Stomach smooth muscle (tissue), 2 donors: Measurements from ENCODE around the gene PEPD.

Source experiments
- H3K27ac ChIP-seq: one replicate; pipeline ENCODE4 v1.7.0; 2013; ENCODE audit warnings: mild to moderate bottlenecking, low read length, inconsistent platforms
- H3K27me3 ChIP-seq, 2 donors: one replicate each; pipeline ENCODE4 v1.7.0; 2013; ENCODE audit warnings: low read length in 2 of 2; ENCODE audit not compliant: insufficient read depth in 2 of 2, control insufficient read depth in 1 of 2
- H3K36me3 ChIP-seq, 2 donors: one replicate each; pipeline ENCODE4 v1.7.0; 2013; ENCODE audit warnings: low read length in 2 of 2; ENCODE audit not compliant: control insufficient read depth in 2 of 2, insufficient read depth in 2 of 2
- H3K4me1 ChIP-seq: one replicate; pipeline ENCODE4 v1.7.0; 2013; ENCODE audit warnings: low read length; ENCODE audit not compliant: control insufficient read depth, insufficient read depth
- H3K4me3 ChIP-seq, 2 donors: one replicate each; pipeline ENCODE4 v1.7.0; 2013; ENCODE audit warnings: low read length in 2 of 2
- H3K9ac ChIP-seq, 2 donors: one replicate each; pipeline ENCODE4 v1.7.0; 2013; ENCODE audit warnings: low read length in 2 of 2, mild to moderate bottlenecking in 1 of 2
- H3K9me3 ChIP-seq, 2 donors: one replicate each; pipeline ENCODE4 v1.7.0; 2013; ENCODE audit warnings: low read length in 2 of 2; ENCODE audit not compliant: control insufficient read depth in 2 of 2
- donor health status: healthy.
- donor health status: Pancreatic carcinoma.

Gene PEPD

DNA sequence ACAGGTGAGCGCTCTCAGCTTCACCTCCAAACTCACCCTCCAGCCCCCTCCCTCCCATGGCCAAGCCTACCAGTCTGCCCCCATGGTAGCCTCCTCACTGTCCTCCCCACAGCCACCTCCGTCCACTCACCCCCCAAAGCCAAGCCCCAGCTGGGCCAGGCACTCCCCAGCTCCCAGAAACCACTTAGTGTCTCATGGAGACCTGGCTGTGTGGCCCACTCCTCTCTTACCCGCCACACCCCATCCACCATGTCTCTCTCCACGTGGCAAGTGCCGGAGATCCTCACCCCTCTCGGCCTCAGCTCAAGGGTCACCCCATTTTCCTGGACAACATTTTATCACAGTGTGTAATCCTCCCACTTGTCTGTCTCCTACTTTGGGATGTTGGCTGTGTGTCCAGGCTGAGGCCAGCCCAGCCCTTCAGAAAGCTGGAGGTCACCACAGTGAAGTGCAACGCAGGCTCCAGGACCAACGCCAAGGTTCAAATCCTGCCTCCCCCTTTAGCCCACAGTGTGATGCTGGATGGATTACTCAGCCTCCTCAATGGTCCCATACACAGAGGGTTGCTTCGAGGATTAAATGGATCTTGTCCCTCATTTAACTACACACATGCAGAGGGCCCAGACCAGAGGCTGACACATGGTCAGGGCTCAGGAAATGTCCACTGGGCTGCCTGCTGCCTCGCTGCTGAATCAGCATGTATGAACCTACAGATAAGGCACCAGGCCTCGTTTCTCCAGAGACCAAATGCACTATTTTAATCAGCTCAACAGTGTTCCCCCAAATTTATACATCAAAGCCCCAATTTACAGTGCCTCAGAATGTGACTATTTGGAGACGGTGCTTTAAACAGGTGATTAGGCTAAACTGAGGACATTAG lies 76.8 kb downstream of the PEPD start:
- Histone ChIP-seq H3K27ac (no peak overlapping the region), H3K4me1 (no peaks in the 10 kb centered on the region), H3K9ac (no peak overlapping the region), H3K4me3 (no peak overlapping the region), H3K9me3 (no peaks in the 10 kb centered on the region), H3K36me3 (peaks cover 6 to 8% of the 10 kb centered on the region in 2 donors), H3K27me3 (no peaks in the 10 kb centered on the region)

DNA sequence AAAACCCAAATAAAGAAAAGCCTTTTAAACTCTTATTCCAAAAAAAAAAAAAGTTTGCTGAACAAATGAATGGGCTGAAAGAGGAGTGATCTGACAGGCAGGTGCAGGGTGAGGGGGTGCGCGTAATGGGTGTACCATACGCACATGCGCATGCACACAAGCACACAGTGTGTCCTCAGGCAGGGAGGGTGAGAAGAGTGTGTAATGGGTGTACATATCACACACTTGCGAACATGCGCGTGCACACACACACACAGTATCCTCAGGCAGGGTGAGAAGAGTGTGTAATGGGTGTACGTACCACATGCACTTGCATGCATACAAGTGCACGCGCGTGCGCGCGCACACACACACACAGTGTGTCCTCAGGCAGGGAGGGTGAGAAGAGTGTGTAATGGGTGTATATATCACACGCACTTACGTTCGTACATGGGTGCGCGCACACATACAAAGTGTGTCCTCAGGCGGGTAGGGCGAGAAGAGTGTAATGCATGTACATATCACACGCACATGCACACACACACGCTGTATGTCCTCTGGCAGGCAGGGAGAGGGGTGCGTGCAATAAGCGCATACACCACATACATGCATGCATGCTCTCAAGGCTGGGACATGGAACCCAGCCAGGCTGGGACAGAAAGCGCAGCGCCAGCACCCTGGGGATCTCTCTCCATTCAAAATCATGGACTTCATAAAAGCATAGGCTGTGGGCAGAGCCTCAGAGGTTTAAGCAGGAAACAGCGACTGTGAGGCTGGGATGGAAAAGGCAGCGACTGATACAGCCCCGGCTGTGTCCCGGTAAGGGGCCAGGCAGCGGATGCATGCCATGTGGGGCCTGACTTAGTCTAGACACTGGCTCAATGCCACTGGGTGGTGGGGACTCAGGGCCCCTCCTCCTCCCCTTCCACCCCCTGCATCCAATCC lies 77.7 kb downstream of the PEPD start:
- Histone ChIP-seq H3K9ac (no peak overlapping the region), H3K9me3 (no peaks in the 10 kb centered on the region), H3K4me1 (no peaks in the 10 kb centered on the region), H3K36me3 (peaks cover 4 to 5% of the 10 kb centered on the region in 2 donors), H3K27ac (no peak overlapping the region), H3K4me3 (no peak overlapping the region), H3K27me3 (no peaks in the 10 kb centered on the region)

DNA sequence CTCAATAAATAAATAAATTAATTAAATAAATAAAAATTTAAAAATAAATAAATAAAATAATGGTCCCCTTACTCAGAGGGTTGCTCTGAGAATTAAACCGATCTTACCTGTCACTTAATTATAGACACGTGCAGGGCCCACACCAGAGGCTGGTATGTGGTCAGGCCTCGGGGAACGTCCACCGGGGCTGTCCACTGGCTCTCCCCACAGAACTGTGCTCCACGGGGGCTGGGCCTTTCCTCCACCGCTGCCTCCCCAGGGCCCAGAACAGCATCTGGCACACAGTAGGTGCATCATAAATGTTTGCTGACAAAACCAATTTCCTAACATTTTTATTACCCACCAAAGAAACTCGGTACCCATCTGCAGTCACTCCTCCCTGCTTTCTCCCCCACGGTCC lies 78.9 kb downstream of the PEPD start:
- no peaks in the 10 kb centered on the region for H3K27me3 ChIP-seq
- H3K9ac ChIP-seq = no peak overlapping the region
- H3K4me1 ChIP-seq = no peaks in the 10 kb centered on the region
- H3K36me3 ChIP-seq = peaks cover 4 to 5% of the 10 kb centered on the region in 2 donors
- H3K27ac ChIP-seq = no peak overlapping the region
- H3K9me3 ChIP-seq = no peaks in the 10 kb centered on the region
- no peak overlapping the region for H3K4me3 ChIP-seq

DNA sequence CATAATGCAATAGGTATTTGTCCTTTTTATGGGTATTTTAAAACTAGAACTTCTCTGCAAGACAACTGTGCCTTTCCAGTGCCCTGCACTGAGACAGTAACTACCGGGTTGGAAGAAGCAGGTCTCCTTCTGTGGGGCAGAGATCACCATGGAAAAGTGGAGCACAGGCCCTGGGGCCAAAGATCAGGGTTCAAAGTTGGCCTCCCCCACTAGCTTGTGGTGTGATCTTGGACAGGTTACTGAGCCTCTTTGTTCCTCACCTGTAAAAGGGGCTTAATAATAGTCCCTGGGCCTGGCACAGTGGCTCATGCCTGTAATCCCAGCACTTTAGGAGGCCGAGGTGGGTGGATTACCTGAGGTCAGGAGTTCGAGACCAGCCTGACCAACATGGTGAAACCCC lies 79.8 kb downstream of the PEPD start:
- H3K9me3 ChIP-seq = no peaks in the 10 kb centered on the region
- no peak overlapping the region for H3K9ac ChIP-seq
- no peaks in the 10 kb centered on the region for H3K27me3 ChIP-seq
- H3K36me3 ChIP-seq = peaks cover 4 to 5% of the 10 kb centered on the region in 2 donors
- no peak overlapping the region for H3K4me3 ChIP-seq
- H3K27ac ChIP-seq = no peak overlapping the region
- no peaks in the 10 kb centered on the region for H3K4me1 ChIP-seq

DNA sequence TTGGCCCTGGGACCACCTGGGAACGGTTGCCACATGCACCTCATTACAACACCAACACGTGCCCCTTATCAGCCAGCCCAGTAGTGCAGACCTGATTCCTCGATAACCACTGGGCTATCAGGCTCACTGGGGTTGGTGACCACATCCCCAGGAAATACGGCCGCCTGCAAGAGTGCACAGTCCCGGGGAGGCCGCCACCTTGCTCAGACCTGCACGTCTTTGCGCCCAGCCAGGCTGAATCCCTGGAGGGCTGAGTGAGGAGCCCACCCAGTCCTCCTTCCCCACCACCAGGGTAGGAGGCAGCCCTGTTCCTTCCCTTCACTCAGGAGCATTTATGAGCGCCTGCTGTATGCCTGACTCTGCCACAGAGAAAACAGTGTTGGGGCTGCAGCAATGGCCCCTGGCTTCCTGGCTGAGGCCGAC lies 80.3 kb downstream of the PEPD start:
- Histone ChIP-seq H3K4me3 (no peak overlapping the region), H3K27ac (no peak overlapping the region), H3K4me1 (no peaks in the 10 kb centered on the region), H3K9ac (no peak overlapping the region), H3K36me3 (peaks cover 4 to 5% of the 10 kb centered on the region in 2 donors), H3K9me3 (no peaks in the 10 kb centered on the region), H3K27me3 (no peaks in the 10 kb centered on the region)

DNA sequence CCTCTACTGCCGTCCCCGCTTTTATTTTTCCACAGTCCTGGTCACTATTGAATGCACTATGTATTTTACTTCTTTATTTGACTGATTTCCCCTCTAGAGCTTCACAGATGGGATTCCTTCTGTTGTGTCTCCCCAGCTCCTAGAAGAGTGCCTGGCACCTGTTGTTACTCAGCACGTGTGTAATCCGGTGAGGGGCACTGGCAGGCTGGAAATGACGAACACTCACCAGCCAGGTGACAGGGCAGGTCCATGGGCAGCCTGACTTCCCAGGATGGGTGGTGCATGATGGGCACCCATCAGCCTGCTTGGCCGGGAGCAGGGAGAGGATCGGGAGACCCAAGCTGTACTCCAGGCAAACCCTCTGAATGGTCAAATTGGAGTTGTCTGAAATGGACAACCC lies 80.9 kb downstream of the PEPD start:
- Histone ChIP-seq H3K9me3 (no peaks in the 10 kb centered on the region), H3K36me3 (peaks cover 4 to 5% of the 10 kb centered on the region in 2 donors), H3K27me3 (no peaks in the 10 kb centered on the region), H3K9ac (no peak overlapping the region), H3K4me3 (no peak overlapping the region), H3K4me1 (no peaks in the 10 kb centered on the region), H3K27ac (no peak overlapping the region)

DNA sequence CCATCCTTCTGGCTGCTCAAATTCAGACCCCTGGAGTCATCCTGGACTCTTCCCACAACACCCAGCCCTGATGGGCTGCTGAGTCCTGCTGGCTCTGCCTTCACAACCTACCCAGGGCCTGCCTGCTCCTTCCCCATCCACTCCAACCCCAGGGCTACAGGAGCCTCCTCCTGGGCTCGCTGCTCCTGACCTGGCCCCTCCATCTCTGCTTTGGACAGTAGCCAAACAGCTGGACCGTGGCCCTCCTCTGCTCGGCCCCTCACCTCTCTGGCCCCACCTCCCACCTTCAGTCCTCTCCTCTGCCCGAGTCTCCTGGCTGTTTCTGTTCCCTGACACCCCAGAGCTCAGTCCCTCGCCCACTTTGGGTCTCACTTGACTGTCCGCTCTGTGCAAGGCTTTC lies 81.3 kb downstream of the PEPD start:
- Histone ChIP-seq H3K9me3 (no peaks in the 10 kb centered on the region), H3K4me1 (no peaks in the 10 kb centered on the region), H3K4me3 (no peak overlapping the region), H3K27me3 (no peaks in the 10 kb centered on the region), H3K9ac (no peak overlapping the region), H3K27ac (no peak overlapping the region), H3K36me3 (peaks cover 4 to 5% of the 10 kb centered on the region in 2 donors)

DNA sequence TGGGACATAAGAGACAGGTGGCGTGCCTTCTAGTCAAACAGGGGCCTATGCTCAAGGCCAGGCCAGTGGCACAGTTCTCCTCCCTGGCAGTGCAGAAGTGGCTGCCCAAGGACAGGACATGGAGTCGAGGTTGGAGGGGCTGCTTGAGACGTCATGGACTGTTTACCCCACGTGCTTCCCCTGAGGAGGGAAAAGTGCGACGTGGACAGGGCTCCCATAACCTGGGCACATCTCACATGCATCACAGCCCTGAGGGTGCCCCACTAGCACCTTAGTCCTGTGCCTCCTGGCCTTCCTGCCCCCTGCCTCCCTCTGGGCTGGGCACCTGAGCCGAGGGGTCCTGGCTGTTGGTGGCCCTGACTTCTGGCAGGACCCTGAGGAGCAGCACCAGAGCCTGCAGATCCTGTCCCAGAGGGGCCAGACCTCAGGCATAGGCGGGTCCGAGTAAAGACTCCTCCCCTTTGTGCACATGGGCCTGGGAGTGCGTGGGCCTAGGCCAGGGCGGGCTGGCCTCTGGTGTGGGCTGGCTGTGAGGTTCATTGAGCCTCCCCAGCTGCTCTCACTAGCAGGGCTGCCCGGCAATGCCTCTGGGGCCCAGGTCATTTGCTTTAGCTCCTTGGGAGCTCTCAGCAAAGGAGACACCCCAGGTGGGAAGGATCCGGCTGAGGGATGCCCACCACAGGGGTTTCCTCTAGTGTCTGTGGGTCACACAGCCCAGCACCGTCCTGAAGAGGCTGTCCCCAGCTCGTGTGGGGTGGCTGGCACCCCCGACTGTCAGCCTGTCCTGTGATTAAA lies 82.4 kb downstream of the PEPD start:
- no peaks in the 10 kb centered on the region for H3K9me3 ChIP-seq
- H3K9ac ChIP-seq = no peak overlapping the region
- H3K27ac ChIP-seq = no peak overlapping the region
- H3K4me1 ChIP-seq = no peaks in the 10 kb centered on the region
- no peaks in the 10 kb centered on the region for H3K27me3 ChIP-seq
- H3K4me3 ChIP-seq = no peak overlapping the region
- peaks cover 4 to 5% of the 10 kb centered on the region in 2 donors for H3K36me3 ChIP-seq

DNA sequence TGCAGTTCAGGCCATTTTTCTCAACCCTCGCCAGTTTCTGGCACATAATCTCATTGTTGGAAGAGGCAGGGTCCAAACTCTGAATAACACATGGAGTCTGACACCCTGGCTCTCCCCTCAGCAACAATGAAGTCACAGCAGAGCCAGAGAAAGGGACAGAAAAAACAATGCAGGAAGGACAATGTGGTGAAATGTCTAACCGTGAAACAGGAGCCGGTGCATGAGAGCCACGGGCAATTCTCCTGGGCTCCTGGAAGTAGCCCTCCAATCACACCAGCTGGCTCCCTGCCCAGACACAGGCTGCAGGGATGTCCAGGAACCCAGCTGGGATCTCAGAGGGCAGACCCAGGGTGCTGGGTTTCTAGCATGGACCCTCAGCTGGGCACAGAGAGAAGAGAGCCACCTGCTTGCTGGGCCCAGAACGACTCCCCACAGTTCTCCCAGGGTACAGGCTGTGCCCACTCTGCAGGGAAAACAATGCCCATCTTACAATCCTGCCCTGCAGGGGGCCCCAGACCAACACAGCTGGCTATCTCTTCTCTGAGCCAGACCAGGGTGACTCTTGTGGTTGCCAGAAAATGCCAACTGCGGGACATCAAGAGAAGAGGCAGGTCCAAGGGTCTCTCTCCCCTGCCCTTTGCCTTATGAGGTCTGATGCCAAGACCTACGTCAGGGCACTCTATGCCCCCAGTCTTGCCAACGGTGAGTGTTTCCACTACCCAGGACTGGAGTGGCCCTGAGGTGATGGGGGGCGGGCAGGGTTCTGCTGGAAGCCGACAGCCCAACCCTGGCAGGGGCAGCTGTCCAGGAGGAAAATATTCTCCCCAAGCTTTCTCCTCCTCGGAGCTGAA lies 83.5 kb downstream of the PEPD start:
- H3K36me3 ChIP-seq = no peaks in the 10 kb centered on the region
- H3K9me3 ChIP-seq = no peaks in the 10 kb centered on the region
- H3K4me1 ChIP-seq = no peaks in the 10 kb centered on the region
- H3K27ac ChIP-seq = no peak overlapping the region
- H3K4me3 ChIP-seq = no peak overlapping the region
- H3K9ac ChIP-seq = no peak overlapping the region
- no peaks in the 10 kb centered on the region for H3K27me3 ChIP-seq
